NCI-H1092 treated with DMSO at 0.1 percent for 48 hours (cell line): ENCODE data around the gene NREP.

Experiments used
- DNase-seq: peaks from one replicate; lab custom pipeline; 2025; lab: John Stamatoyannopoulos, UW

Gene NREP

GRCh38 chr5:111756581-111757354 lies at the start of gene NREP:
NREP (minus strand) TSS chr5:111757194; CDS start chr5:111755772, 1,422 bp downstream.
- peak; percentile 83 for DNase-seq

DNA sequence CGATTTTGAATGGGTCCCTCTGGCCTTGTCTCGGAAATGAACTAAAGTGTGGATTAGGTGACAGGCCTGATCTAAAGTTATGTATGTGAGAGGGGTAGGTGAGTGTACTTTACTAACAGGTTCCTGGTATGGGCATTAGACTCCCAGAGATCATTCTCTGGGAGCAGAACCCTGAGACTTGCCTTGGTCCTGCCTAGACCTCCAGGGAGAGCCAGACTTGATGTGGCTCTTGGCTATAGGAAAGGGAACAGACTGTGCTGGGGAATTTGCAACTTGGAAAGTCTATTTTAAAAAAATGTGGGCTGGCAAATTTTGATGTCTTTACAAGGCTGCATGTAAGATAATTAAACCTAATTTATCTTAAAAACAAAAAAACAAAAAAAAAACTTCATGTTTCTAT lies 49.8 kb upstream of the NREP start:
- DNase-seq: no peak

DNA sequence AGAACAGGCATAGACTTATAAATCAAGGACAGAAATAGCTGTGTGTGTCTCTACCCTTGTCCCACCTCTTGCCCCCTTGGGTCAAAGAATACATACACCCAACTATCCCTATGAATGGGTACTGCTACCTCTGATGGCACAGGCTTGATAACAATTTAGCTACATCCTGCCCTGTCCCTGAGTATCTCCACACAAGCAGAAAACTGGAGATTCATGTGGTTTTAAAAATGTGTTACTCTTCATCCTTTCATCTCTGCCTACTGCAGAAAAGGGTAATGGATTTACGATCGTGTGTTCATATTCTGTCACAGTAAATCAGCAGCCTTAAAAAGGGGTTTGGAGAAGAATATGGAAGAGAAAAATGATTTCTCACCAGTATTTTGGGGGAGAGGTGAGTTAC lies 49.2 kb upstream of the NREP start:
- DNase-seq: no peak

DNA sequence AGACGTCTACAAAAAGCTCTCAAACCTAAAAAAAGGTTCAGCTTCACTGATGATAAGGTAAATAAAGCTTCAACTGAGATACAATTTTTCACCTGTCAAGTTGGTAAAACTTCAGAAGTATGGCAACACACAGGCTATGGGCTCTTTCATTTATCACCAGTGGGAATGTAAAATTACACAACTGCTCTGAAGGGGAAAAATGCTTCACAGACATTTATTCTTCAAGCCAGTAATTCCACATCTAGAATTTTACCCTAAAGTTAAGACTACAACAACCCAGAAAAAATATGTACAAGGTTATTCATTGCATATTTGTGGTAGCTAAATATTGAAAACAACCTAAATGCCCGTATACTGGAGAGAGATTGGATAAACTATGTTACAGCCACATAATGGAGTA lies 48.1 kb upstream of the NREP start:
- no peak for DNase-seq

GRCh38 chr5:111800351-111800750 lies 43.4 kb upstream of the NREP start:
- DNase-seq: no peak

GRCh38 chr5:111795142-111795541 lies 38.1 kb upstream of the NREP start:
- DNase-seq: no peak

- DNase-seq: no peak
Observed at GRCh38 chr5:111792471-111793058, 35.6 kb upstream of the NREP start.

DNA sequence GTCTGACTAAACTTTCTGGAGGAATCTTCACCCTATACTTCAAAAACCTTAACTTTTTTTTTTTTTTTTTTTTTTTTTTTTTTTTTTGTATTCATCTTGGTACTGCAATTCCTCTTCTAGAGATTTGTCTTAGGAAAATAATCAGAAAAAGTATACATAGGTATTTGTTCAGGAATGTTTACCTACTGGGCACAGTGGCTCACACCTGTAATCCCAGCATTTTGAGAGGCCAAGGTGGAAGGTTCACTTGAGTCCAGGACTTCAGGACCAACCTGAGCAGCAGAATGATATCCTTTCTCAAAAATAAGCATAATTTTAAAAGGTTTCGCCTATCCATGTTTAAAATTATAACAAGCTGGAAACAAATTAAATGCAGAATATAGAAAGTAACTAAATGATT lies 33.3 kb upstream of the NREP start:
- DNase-seq: no peak

DNA sequence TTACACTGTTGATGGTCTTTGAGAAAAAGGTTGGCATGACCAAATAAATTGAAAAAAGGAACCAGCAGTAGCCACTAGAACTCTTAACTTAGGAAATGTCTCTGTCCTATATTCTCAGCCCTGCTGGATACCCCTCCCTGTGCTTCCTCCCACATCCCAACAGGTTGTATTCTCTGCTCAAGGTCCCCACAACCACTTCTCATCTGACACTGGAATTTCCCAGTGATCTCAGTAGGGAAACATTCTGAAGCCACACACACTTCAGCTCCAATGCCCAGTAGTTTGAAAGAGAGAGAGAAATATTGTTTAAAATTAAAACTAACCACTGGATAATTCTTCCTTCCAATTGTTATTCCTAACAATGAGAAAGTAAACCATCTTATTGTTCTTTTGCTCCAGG lies 30.0 kb upstream of the NREP start:
- DNase-seq: no peak

GRCh38 chr5:111784491-111785181 lies 27.6 kb upstream of the NREP start:
- DNase-seq: no peak

GRCh38 chr5:111783537-111783936 lies 26.5 kb upstream of the NREP start:
- no peak for DNase-seq

DNA sequence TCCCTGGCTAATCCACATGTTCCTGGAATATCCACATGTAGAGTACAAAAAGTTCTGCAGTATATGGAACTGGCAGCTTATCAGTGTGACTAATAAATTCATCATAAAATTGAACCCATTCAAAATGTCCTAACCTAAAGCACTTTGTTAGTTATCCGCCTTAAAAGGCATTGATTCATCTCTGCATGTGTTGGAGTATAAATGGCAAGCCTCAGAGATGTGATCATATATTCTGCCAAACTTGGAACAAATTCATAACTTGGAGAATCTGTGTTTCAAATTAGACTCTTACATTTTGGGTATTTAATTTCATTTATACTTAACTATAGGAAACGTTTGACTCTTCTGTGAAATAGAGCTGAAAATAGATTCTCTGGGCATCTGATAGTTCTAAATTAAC lies 25.2 kb upstream of the NREP start:
- no peak for DNase-seq

- DNase-seq: no peak
Observed at GRCh38 chr5:111781200-111781599, 24.2 kb upstream of the NREP start.

DNA sequence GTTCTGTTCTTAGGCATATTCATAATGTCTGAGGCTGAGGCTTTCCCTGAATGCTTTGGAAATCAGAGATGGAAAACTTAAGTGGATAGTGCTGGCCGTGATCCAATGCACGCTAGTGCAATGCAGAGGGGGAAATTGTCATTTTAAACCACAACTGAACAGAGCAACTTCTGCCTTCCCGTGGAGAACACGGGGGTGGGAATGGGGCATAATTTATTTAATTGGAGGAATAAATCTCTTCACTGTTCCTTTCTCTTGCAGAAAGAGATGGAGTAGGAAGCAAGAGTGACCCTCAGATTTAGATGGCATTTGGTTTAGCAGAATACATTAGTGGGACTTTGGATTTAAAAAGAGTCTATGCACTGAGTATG lies 22.9 kb upstream of the NREP start:
- peak; percentile 23 for DNase-seq

- DNase-seq: no peak
Observed at GRCh38 chr5:111779260-111779921, 22.4 kb upstream of the NREP start.

DNA sequence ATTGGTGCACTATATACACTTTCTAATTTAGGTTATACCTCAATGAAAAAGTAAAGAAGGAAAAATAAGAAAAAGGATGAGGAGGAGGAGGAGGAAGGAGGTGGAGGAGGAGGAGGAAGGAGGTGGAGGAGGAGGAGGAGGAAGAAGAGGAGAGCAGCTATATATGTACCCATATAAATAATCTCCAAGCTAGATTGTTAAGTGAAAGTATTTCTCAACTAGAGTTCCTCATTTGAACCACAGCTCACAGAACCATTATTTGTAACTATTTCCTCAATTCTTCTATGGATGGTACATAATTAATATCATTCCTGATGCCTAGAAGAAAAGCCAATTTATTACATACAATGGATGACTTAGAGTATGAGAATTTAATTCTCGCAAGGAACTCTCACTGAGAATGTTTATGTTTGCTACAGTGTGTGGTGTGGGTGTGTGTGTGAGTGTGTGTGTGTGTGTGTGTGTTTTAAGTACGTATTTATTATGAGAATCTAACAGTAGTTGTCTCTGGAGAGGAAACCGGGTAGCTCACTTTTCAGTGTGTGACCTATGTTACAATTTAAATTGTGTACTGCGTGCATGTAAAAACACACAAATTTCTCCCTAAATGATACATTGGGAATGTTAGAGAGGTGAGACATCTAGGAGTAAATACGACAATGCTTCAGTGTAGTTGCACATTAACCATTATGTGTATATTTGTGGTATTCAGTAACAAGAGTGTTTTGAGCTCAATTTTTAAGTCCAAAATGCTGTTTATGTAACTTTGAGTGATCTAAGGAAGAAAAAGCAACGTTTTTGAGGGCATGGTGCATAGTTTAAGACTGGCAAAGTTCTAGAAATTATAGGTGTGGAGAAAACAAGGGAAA lies 20.2 kb upstream of the NREP start:
- no peak for DNase-seq

GRCh38 chr5:111775224-111775623 lies 18.2 kb upstream of the NREP start:
- no peak for DNase-seq

DNA sequence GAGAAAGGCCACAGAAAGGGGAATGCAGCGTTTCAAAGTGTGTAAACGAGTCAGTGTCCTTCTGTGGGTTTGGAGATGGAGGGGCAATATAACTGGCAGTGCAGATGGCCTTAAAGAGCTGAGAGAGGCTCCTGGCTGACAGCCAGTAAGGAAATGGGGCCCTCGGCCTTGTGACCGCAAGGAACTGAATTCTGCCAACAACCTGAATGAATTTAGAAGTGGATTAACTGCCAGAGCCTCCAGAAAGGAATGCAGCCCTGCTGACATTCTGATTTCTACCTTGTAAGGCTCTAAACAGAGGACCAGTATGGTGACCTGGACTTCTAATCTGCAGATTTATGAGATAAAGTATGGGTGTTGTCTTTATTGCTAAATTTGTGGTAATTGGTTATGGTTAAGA lies 17.5 kb upstream of the NREP start:
- DNase-seq: no peak

DNA sequence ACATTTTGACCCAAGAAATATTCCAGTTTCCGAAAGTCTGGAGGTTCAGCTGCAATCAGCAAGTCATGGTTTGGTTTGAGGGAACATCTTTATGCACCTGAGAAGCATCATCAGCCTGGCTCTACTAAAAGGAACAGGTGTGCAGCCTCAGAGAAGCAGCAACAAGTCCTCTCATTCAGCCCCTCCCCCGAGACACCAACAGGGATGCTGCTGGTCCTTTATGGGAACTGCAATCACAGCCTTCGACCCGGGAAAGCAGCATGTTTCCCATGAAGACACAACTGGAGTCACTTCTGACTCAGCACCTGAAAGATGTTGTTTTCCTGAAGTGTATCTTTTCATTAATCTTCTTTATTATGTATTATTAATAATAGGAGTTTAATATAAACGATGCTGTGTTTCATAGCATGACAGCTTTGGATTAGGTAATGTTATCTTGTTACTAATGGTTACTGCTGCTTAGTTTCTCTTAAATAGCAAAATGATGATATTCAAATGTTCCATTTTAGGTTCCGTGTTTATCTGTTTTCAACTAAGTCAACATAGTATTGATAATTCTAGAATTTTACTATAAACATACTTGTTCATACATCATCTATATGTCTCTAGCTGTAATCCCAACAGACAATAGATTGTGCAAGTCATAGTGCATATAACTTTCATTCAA lies 15.6 kb upstream of the NREP start:
- no peak for DNase-seq

DNA sequence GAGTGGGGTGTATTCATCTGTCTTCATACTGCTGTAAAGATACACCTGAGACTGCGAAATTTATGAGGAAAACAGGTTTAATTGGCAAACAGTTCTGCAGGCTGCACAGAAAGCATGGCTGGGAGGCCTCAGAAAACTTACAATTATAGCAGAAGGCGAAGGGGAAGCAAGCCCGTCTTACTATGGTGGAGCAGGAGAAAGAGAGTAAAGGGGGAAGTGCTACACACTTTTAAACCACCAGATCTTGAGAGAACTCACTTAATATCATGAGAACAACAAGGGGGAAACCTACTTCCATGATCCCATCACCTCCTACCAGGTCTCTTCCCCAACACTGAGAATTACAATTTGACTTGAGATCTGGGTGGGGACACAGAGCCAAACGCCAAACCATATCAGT lies 12.5 kb upstream of the NREP start:
- DNase-seq: no peak
